ENCODE data around the gene SAT1. TPM values are rescaled to one million over a fixed set of nuclear protein-coding genes. Genes with fewer than 3 reads are reported as not detected.

Gene SAT1
- total RNA-seq, 2 donors from 2014 or later: 63.4 to 118 TPM

GRCh38 chrX:23803931-23804381 is 21.0 kb downstream of the SAT1 start:
- H3K4me3 ChIP-seq (ENCODE audit: low read length): no peak overlapping the region
- H3K4me1 ChIP-seq (ENCODE audit: control insufficient read depth, insufficient read depth, low read length): no peaks in the 10 kb centered on the region
- no peaks in the 10 kb centered on the region for H3K27me3 ChIP-seq (ENCODE audit: control insufficient read depth, insufficient read depth, low read length, poor library complexity, severe bottlenecking)
- H3K36me3 ChIP-seq (ENCODE audit: control insufficient read depth, insufficient read depth, low read length): no peaks in the 10 kb centered on the region
- Mint-ChIP-seq H3K4me3 (no peak overlapping the region), H3K36me3 (ENCODE audit: low read depth) (no peaks in the 10 kb centered on the region), H3K9me3 (no peaks in the 10 kb centered on the region), H3K4me1 (peaks cover 12% of the 10 kb centered on the region), H3K27me3 (ENCODE audit: insufficient read depth) (no peaks in the 10 kb centered on the region), H3K27ac (no peak overlapping the region)
- H3K9me3 ChIP-seq (ENCODE audit: control insufficient read depth, low read length): no peaks in the 10 kb centered on the region
- TF ChIP-seq CTCF (conservative IDR thresholded peaks at IDR 0.05): no peak
- no peak for DNase-seq
- no peak overlapping the region for H3K27ac ChIP-seq (ENCODE audit: low read depth, low read length)
- 93% methylated on average over 5 of the region's 5 CpGs; no CpG with 5 or more reads in 1 of the 2 experiments for WGBS, 2 experiments (ENCODE audit: insufficient coverage in 1 of 2, insufficient read length in 1 of 2)
- H3K9ac ChIP-seq (ENCODE audit: extremely low read depth, low read length, poor library complexity, severe bottlenecking): no peak overlapping the region

- H3K4me1 ChIP-seq (ENCODE audit: control insufficient read depth, insufficient read depth, low read length): no peaks in the 10 kb centered on the region
Observed at GRCh38 chrX:23804578-23804977, 21.6 kb downstream of the SAT1 start.

GRCh38 chrX:23805389-23805788 is 22.4 kb downstream of the SAT1 start:
- Mint-ChIP-seq H3K36me3 (ENCODE audit: low read depth) (no peaks in the 10 kb centered on the region), H3K27ac (peak overlapping the region; percentile 5), H3K4me3 (no peak overlapping the region), H3K4me1 (peaks cover 12% of the 10 kb centered on the region), H3K9me3 (no peaks in the 10 kb centered on the region), H3K27me3 (ENCODE audit: insufficient read depth) (no peaks in the 10 kb centered on the region)
- 94% methylated on average over 3 to 9 of the region's 9 CpGs for WGBS, 2 experiments (ENCODE audit: insufficient coverage in 1 of 2, insufficient read length in 1 of 2)
- Histone ChIP-seq H3K27ac (ENCODE audit: low read depth, low read length) (no peak overlapping the region), H3K36me3 (ENCODE audit: control insufficient read depth, insufficient read depth, low read length) (no peaks in the 10 kb centered on the region), H3K9ac (ENCODE audit: extremely low read depth, low read length, poor library complexity, severe bottlenecking) (no peak overlapping the region), H3K27me3 (ENCODE audit: control insufficient read depth, insufficient read depth, low read length, poor library complexity, severe bottlenecking) (no peaks in the 10 kb centered on the region), H3K9me3 (ENCODE audit: control insufficient read depth, low read length) (no peaks in the 10 kb centered on the region), H3K4me3 (ENCODE audit: low read length) (no peak overlapping the region), H3K4me1 (ENCODE audit: control insufficient read depth, insufficient read depth, low read length) (no peaks in the 10 kb centered on the region)
- TF ChIP-seq CTCF (conservative IDR thresholded peaks at IDR 0.05): no peak
- DNase-seq: no peak

More at GRCh38 chrX:23804578-23804977, 21.6 kb downstream of the SAT1 start:
- Histone ChIP-seq H3K36me3 (ENCODE audit: control insufficient read depth, insufficient read depth, low read length) (no peaks in the 10 kb centered on the region), H3K9me3 (ENCODE audit: control insufficient read depth, low read length) (no peaks in the 10 kb centered on the region), H3K9ac (ENCODE audit: extremely low read depth, low read length, poor library complexity, severe bottlenecking) (no peak overlapping the region), H3K4me3 (ENCODE audit: low read length) (no peak overlapping the region), H3K27ac (ENCODE audit: low read depth, low read length) (no peak overlapping the region), H3K27me3 (ENCODE audit: control insufficient read depth, insufficient read depth, low read length, poor library complexity, severe bottlenecking) (no peaks in the 10 kb centered on the region)
- Mint-ChIP-seq H3K4me1 (peaks cover 12% of the 10 kb centered on the region), H3K27ac (no peak overlapping the region), H3K27me3 (ENCODE audit: insufficient read depth) (no peaks in the 10 kb centered on the region), H3K9me3 (no peaks in the 10 kb centered on the region), H3K36me3 (ENCODE audit: low read depth) (no peaks in the 10 kb centered on the region), H3K4me3 (no peak overlapping the region)
- whole genome bisulfite sequencing, 2 experiments (ENCODE audit: insufficient coverage in 1 of 2, insufficient read length in 1 of 2): 93 to 94% methylated on average over 2 to 3 of the region's 3 CpGs
- no peak for DNase-seq
- TF ChIP-seq CTCF (conservative IDR thresholded peaks at IDR 0.05): no peak

Data from endodermal cell (in vitro differentiated cells).